Activated naive CD4-positive, alpha-beta T cell treated with anti-CD3 and anti-CD28 coated beads for 36 hours (primary cell): Measurements from ENCODE around the gene MAD1L1. TPM values are rescaled to one million over a fixed set of nuclear protein-coding genes. Genes with fewer than 3 reads are reported as not detected.

Source experiments
- CTCF ChIA-PET: fragments of 350-600 bp; sonication (Branson Sonifier 250); formaldehyde crosslinking; loops from one replicate; lab custom pipeline; 2021; ENCODE audit warnings: antibody characterized with exemption; lab: Charles Lee
- DNase-seq: peaks from one replicate; pipeline ENCODE4 v3.0.0-alpha.2; 2020
- H3K27ac Mint-ChIP-seq: one replicate; pipeline ENCODE4 v1.8.0; 2021; ENCODE audit warnings: mild to moderate bottlenecking, mixed read lengths
- H3K27me3 Mint-ChIP-seq: one replicate; pipeline ENCODE4 v1.8.0; 2021; ENCODE audit warnings: low read depth, mixed read lengths
- H3K36me3 Mint-ChIP-seq: one replicate; pipeline ENCODE4 v1.8.0; 2021; ENCODE audit warnings: low read depth, mixed read lengths
- H3K4me1 Mint-ChIP-seq: one replicate; pipeline ENCODE4 v1.8.0; 2021; ENCODE audit warnings: low read depth, mixed read lengths
- H3K4me3 Mint-ChIP-seq: one replicate; pipeline ENCODE4 v1.8.0; 2021; ENCODE audit warnings: mild to moderate bottlenecking, moderate library complexity, mixed read lengths
- H3K9me3 Mint-ChIP-seq: one replicate; pipeline ENCODE4 v1.8.0; 2021; ENCODE audit warnings: mixed read lengths
- intact Hi-C: fragments of 100-400 bp; cut with micrococcal nuclease; formaldehyde crosslinking; loops from one replicate; pipeline ENCODE4 v1.15.1; 2023
- total RNA-seq, 2 experiments: library from RNA; stranded (reverse); gene quantifications; one replicate each; pipeline ENCODE4 v1.2.3, GENCODE V29; 2021

Gene MAD1L1
- total RNA-seq, 2 experiments from 2014 or later: 37.5 to 40.2 TPM

- CTCF ChIA-PET: no interaction called here
- no peak overlapping the region for H3K4me3 Mint-ChIP-seq
Observed at GRCh38 chr7:1889556-1890181, 343.1 kb downstream of the MAD1L1 start.

GRCh38 chr7:1889091-1889490, 343.7 kb downstream of the MAD1L1 start:
- no peak overlapping the region for H3K4me3 Mint-ChIP-seq
- peaks cover 3% of the 10 kb centered on the region for H3K9me3 Mint-ChIP-seq
- intact Hi-C loops: no loop called here
- H3K36me3 Mint-ChIP-seq: peaks cover 20% of the 10 kb centered on the region
- H3K4me1 Mint-ChIP-seq: peaks cover 9% of the 10 kb centered on the region
- DNase-seq: no peak
- CTCF ChIA-PET: no interaction called here
- H3K27me3 Mint-ChIP-seq: no peaks in the 10 kb centered on the region
- no peak overlapping the region for H3K27ac Mint-ChIP-seq

More at GRCh38 chr7:1889556-1890181, 343.1 kb downstream of the MAD1L1 start:
- Mint-ChIP-seq H3K9me3 (peaks cover 3% of the 10 kb centered on the region), H3K27ac (no peak overlapping the region), H3K36me3 (peaks cover 20% of the 10 kb centered on the region), H3K27me3 (no peaks in the 10 kb centered on the region), H3K4me1 (peaks cover 8% of the 10 kb centered on the region)
- DNase-seq: peak; percentile 10
- intact Hi-C loops: no loop called here

GRCh38 chr7:1888425-1888824, 344.3 kb downstream of the MAD1L1 start:
- intact Hi-C loops: no loop called here
- Mint-ChIP-seq H3K4me3 (no peak overlapping the region), H3K27me3 (no peaks in the 10 kb centered on the region), H3K36me3 (peaks cover 17% of the 10 kb centered on the region), H3K27ac (no peak overlapping the region), H3K9me3 (peaks cover 3% of the 10 kb centered on the region), H3K4me1 (peaks cover 10% of the 10 kb centered on the region)
- DNase-seq: no peak
- CTCF ChIA-PET: no interaction called here

GRCh38 chr7:1887251-1887650, 345.5 kb downstream of the MAD1L1 start:
- no peak overlapping the region for H3K27ac Mint-ChIP-seq
- no peaks in the 10 kb centered on the region for H3K27me3 Mint-ChIP-seq
- CTCF ChIA-PET: no interaction called here
- H3K9me3 Mint-ChIP-seq: peaks cover 3% of the 10 kb centered on the region
- H3K4me1 Mint-ChIP-seq: peaks cover 19% of the 10 kb centered on the region
- intact Hi-C loops: no loop called here
- DNase-seq: no peak
- H3K4me3 Mint-ChIP-seq: no peak overlapping the region
- peaks cover 17% of the 10 kb centered on the region for H3K36me3 Mint-ChIP-seq

- H3K27ac Mint-ChIP-seq: no peak overlapping the region
- H3K9me3 Mint-ChIP-seq: peaks cover 3% of the 10 kb centered on the region
- H3K4me1 Mint-ChIP-seq: peaks cover 20% of the 10 kb centered on the region
- peaks cover 17% of the 10 kb centered on the region for H3K36me3 Mint-ChIP-seq
- CTCF ChIA-PET: no interaction called here
- DNase-seq: no peak
- H3K27me3 Mint-ChIP-seq: no peaks in the 10 kb centered on the region
- no peak overlapping the region for H3K4me3 Mint-ChIP-seq
- intact Hi-C loops: no loop called here
Observed at GRCh38 chr7:1886361-1887064, 346.2 kb downstream of the MAD1L1 start.

GRCh38 chr7:1885465-1886226, 347.1 kb downstream of the MAD1L1 start:
- no peak for DNase-seq
- peaks cover 17% of the 10 kb centered on the region for H3K36me3 Mint-ChIP-seq
- H3K4me1 Mint-ChIP-seq: peaks cover 20% of the 10 kb centered on the region
- CTCF ChIA-PET: no interaction called here
- no peaks in the 10 kb centered on the region for H3K27me3 Mint-ChIP-seq
- no peak overlapping the region for H3K4me3 Mint-ChIP-seq
- intact Hi-C loops: no loop called here
- peaks cover 3% of the 10 kb centered on the region for H3K9me3 Mint-ChIP-seq
- H3K27ac Mint-ChIP-seq: no peak overlapping the region

GRCh38 chr7:1884583-1885350, 348.0 kb downstream of the MAD1L1 start:
- no peaks in the 10 kb centered on the region for H3K27me3 Mint-ChIP-seq
- H3K4me3 Mint-ChIP-seq: no peak overlapping the region
- intact Hi-C loops: no loop called here
- H3K27ac Mint-ChIP-seq: no peak overlapping the region
- CTCF ChIA-PET: no interaction called here
- H3K4me1 Mint-ChIP-seq: peaks cover 20% of the 10 kb centered on the region
- H3K9me3 Mint-ChIP-seq: peaks cover 3% of the 10 kb centered on the region
- DNase-seq: no peak
- H3K36me3 Mint-ChIP-seq: peaks cover 17% of the 10 kb centered on the region

- Mint-ChIP-seq H3K4me3 (no peak overlapping the region), H3K4me1 (peaks cover 20% of the 10 kb centered on the region), H3K27ac (no peak overlapping the region), H3K36me3 (peaks cover 19% of the 10 kb centered on the region), H3K9me3 (peaks cover 3% of the 10 kb centered on the region), H3K27me3 (no peaks in the 10 kb centered on the region)
- intact Hi-C loops: no loop called here
- no peak for DNase-seq
- CTCF ChIA-PET: interaction anchor here (1.0 kb wide), 1 partner anchor 39 kb away, joined by 3 read pairs; no protein-coding TSS in a partner anchor
Observed at GRCh38 chr7:1883834-1884582, 348.7 kb downstream of the MAD1L1 start.

- H3K27me3 Mint-ChIP-seq: no peaks in the 10 kb centered on the region
- CTCF ChIA-PET: interaction anchor here (0.6 to 1.0 kb wide), 4 partner anchors 24 to 312 kb away, joined by 3 read pairs; no protein-coding TSS in a partner anchor
- no peak overlapping the region for H3K4me3 Mint-ChIP-seq
Observed at GRCh38 chr7:1883031-1883761, 349.5 kb downstream of the MAD1L1 start.

GRCh38 chr7:1882451-1882850, 350.3 kb downstream of the MAD1L1 start:
- H3K4me3 Mint-ChIP-seq: no peak overlapping the region
- no peak for DNase-seq
- peaks cover 21% of the 10 kb centered on the region for H3K4me1 Mint-ChIP-seq
- intact Hi-C loops: no loop called here
- CTCF ChIA-PET: interaction anchor here (0.6 to 0.9 kb wide), 3 partner anchors 24 to 312 kb away, joined by 3 read pairs; no protein-coding TSS in a partner anchor
- H3K36me3 Mint-ChIP-seq: peaks cover 14% of the 10 kb centered on the region
- no peaks in the 10 kb centered on the region for H3K27me3 Mint-ChIP-seq
- peaks cover 8% of the 10 kb centered on the region for H3K9me3 Mint-ChIP-seq
- no peak overlapping the region for H3K27ac Mint-ChIP-seq

More at GRCh38 chr7:1883031-1883761, 349.5 kb downstream of the MAD1L1 start:
- no peak for DNase-seq
- H3K4me1 Mint-ChIP-seq: peaks cover 23% of the 10 kb centered on the region
- H3K36me3 Mint-ChIP-seq: peaks cover 18% of the 10 kb centered on the region
- intact Hi-C loops: no loop called here
- peaks cover 4% of the 10 kb centered on the region for H3K9me3 Mint-ChIP-seq
- H3K27ac Mint-ChIP-seq: no peak overlapping the region

- Mint-ChIP-seq H3K27ac (no peak overlapping the region), H3K9me3 (peaks cover 8% of the 10 kb centered on the region), H3K36me3 (peaks cover 14% of the 10 kb centered on the region), H3K4me3 (no peak overlapping the region), H3K27me3 (no peaks in the 10 kb centered on the region), H3K4me1 (peaks cover 21% of the 10 kb centered on the region)
- intact Hi-C loops: no loop called here
- DNase-seq: no peak
- CTCF ChIA-PET: no interaction called here
Observed at GRCh38 chr7:1881946-1882345, 350.8 kb downstream of the MAD1L1 start.
